UCSD-AML1 (cell line): ENCODE results near the gene UBL7.
A peak's percentile ranks its signal among the peaks of the same experiment; 100 is the strongest.

ENCODE experiments used
- DNase-seq: peaks from one replicate; lab custom pipeline; 2025; ENCODE audit not compliant: unreplicated experiment; lab: John Stamatoyannopoulos, UW

UBL7 gene

GRCh38 chr15:74424901-74425528, 35.9 kb downstream of the UBL7 start:
- no peak for DNase-seq

GRCh38 chr15:74423431-74424257, 37.3 kb downstream of the UBL7 start:
- no peak for DNase-seq

DNA sequence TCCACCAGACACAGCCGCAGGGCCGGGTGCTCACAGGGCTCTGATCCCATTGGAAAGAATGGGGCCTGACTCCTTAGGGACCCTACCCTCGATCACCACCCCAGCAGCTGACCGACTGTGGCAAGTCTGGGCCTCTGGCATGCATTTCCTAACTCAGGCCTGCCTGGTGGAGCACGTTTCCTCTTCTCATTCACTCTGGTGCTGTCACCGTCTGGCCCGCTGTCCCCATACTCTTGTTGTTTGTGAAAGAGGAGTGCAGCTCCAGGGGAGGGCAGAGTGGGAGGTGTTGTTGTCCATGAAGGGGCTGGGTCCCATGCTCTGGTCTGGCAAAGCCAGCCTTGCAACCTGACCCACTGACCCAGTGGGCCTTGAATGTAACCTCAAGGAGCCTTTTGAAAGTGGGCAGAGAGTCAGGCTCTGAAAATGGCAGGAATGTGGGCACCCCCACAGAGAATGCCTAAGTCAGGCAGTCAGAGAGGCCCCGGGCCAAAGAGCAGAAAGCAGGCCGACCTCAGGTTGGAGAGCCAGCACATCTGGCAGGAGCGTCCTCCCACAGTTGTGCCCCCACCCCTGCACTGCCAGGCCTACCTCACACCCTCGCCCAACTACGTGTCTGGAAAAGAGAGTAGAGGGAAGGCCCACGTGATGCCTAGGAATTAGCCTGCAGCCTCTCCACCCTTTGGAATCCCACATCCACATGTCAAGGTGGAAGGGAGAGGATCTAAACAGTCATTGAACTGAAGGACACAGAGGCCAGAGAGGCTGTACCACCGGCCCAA, 38.1 kb downstream of the UBL7 start:
- DNase-seq, result peak; percentile 37

GRCh38 chr15:74422265-74422651, 38.7 kb downstream of the UBL7 start:
- no peak for DNase-seq

DNA sequence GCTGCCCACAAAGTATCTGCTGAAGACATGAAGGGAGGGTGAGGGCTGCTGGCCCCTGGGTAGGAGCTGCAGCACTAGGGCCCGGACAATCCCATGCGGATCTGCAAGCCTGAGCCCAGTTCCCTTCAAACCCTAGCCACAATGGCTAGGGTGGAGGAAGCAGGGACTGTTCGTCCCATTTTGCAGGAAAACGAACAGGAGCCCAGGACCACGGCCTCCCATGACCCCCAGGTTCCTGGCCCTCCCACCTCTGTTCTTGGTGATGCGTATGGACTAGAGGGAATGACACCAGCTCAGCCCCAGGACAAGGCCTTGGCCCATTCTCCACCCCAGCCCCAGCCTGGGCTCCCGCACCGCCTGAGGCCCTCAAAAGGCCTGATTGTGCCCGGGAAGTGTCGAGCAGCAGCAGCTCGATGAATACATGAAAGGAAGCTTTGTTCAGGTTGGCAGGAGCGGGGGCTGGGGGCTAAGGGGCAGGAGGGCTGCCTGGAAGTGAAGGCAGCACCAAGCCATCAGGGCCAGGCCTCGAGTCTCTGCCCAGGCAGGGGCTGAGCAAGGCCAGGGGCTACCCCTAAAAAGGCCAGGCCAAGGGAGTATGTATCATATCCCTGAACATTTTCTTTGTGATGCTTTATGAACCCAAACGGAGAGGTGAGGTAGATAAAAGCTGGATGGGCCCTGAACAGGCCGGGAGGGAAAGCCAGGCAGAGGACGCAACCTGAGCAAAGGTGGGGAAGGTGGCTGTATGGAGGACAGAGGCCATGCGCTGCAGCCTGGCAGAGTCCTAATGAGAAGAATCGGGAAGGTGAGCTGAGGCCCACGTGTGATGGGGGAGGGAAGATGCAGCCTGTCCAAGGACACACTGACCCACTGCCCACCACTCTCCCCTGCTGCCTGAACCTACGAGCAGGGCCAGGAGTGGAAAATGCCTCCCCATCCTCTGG, 39.4 kb downstream of the UBL7 start:
- no peak for DNase-seq

DNA sequence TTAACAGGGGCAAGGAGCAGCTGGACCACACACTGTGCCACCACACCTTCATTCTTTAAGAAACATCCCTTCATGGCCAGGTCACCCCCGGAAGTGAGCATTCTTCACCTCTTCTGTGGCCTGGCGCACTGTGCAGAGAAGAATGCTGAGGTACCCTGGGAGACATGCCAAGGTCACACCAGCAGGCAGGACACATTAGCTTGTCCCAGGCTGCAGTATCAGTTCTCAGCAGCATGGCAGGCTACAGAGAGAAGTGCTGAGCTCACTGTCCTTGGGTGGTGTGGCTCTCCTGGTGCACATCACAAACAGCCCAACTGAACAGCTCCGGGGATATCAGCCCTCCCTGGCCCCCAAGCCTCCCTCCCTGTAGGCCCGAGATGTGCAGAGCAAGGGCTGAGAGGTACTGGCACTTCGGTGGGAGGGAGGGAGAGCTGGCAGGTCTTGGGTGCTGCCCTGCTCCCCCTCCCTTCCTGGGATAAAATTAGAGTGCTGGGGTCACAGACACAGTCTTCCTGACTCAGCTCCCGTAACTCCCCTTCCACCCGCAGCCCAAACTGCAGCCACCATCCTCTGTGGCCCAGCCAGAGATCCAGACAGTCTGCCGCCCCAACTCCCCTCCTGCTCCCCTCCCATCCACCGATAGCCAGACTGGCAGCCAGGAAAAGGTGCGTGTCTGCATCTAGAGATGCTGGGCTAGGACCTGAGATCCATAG, 40.6 kb downstream of the UBL7 start:
- no peak for DNase-seq

GRCh38 chr15:74419432-74419831, 41.5 kb downstream of the UBL7 start:
- no peak for DNase-seq

GRCh38 chr15:74418575-74419338, 42.2 kb downstream of the UBL7 start:
- no peak for DNase-seq

DNA sequence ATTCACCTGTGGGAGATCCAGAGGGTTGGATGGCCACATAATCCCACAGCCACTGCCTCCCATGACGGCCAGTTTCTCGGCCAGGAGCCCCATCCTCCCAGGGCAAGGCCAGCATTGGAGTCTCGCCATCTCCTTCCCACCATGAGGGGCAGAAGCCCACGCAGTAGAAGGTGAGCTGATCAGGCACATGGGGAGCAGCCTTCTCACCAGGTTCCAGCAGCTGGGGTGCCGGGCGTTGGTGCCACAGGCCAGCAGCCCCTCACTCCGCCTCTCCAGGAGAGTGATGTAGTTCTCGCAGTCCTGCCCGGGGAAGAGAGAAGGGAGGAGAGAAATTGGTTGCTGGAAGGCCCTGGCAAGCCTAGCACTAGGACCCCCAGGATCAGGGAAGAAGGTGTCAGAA, 43.3 kb downstream of the UBL7 start:
- DNase-seq, result no peak

DNA sequence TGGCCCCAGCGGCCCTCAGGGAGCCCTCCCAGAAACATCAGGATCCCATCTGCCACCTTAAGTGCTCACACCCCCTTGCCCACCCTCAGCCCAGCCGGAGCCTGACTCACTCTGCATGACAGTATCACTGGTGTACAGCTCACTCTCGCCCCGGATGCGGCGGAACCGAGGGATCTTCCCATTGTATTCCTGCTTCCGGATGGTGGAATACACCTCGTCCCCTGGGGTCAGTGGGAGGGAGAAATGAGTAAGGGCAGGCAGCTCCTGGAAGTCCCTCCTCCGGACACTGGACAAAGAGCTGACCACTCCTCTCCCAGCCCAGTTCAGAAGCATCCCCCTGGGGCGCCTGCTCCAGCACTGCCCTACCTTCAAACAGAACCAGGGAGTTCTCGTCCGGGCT, 43.7 kb downstream of the UBL7 start:
- DNase-seq, result no peak

GRCh38 chr15:74415966-74416916, 44.7 kb downstream of the UBL7 start:
- no peak for DNase-seq

DNA sequence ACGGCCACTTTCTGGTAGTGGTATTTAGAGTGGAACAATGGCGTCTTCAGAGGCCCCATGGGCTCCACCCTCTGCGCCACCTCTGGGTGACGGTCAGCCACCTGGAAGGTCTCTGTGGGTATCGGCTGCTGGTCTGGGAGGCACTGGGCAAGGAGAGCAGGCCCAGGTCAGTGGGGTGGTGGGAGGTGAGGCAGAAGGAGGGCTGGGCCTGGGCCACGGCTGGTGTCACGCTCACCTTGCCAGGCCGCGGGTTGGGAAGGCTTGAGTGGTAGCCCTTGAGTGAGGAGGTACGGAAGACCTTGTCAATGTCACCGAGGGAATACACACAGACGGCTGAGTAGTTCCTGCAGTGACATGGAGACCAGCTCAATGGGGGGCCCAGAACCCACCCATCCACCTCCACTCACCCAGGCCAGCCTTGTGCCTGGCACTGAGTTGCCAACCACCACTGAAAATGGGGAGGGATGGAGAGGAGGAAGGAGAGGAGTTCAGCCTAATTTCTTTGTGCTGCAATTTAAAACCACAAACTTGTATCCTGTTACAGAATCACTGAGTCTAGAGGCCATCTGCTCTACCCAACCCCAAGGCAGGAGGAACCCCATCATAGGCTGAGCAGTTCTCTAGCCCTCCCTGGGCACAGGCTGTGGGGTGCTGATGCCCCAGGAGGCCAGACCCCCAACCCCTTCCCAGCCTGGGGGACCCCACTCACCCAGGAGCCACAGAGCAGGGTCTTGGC, 46.2 kb downstream of the UBL7 start:
- no peak for DNase-seq

- DNase-seq, result no peak
Observed at GRCh38 chr15:74414081-74414580, 46.8 kb downstream of the UBL7 start.

DNA sequence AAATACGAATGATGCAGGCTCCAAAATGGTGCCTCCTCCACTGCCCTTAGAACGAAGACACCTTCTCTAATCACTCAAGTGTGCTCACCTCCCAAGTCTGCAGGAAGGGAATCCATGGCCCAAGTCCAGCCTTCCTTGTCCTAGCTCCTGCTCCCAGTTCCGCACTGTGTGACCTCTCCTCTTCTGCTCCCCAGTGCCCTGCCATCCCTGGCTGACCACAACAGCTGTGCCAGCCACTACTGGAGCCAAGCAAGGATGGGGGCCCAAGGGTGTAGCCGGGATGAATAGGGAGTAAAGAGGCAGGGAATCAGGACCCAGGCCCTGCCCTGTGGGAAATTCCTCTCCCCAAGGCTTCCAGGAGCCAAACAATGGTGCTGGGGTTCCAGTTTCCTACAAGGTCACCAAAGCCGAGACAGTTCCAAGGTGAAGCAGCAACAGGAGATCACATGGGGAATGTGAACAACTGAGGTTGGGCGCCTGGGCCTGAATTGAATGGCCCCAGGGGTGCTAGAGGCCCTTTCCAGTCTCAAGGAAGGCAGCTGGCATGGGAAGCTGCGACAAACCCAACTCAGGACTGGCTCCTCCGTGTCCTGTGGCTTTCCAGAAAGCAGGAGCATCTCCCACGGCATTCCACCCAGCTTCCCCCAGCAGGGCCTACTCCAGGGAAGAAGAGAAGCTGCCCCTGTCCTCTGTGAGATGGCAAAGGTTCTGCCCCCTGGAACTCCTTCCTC, 47.4 kb downstream of the UBL7 start:
- no peak for DNase-seq

- DNase-seq, result no peak
Observed at GRCh38 chr15:74412159-74412558, 48.8 kb downstream of the UBL7 start.

- no peak for DNase-seq
Observed at GRCh38 chr15:74411686-74412085, 49.3 kb downstream of the UBL7 start.

GRCh38 chr15:74410502-74410901, 50.5 kb downstream of the UBL7 start:
- no peak for DNase-seq
